Hematopoietic multipotent progenitor cell treated with erythropoietin and hydrocortisone succinate and interleukin-3 and kit ligand, for 8 days (in vitro differentiated cells): ENCODE measurements around the gene PPIF.

ENCODE experiments used
- DNase-seq: peaks from one replicate; pipeline ENCODE4 v3.0.0-alpha.2; 2015

The PPIF gene

GRCh38 chr10:79404690-79405131 is 57.4 kb downstream of the PPIF start:
- no peak for DNase-seq
